Gastroesophageal sphincter (tissue), 3 donors: ENCODE data around the gene ERP29.

Experiments
- CTCF ChIP-seq, 4 experiments: fragments of 200-600 bp in 2 of 4; fragments of 450-650 bp in 2 of 4; sonication (generic) in 1 of 4; IDR thresholded peaks; one replicate each; pipeline ENCODE4 v1.5.1; 2017 to 2019; ENCODE audit warnings: antibody characterized with exemption in 4 of 4, mild to moderate bottlenecking in 2 of 4, moderate library complexity in 2 of 4
- EP300 ChIP-seq: sonication (generic); formaldehyde crosslinking; IDR thresholded peaks from one replicate; pipeline ENCODE4 v1.6.1; 2017; ENCODE audit warnings: antibody characterized with exemption, mild to moderate bottlenecking
- POLR2A ChIP-seq, 2 donors: fragments of 450-650 bp; IDR thresholded peaks; one replicate each; pipeline ENCODE4 v1.6.1; 2017; ENCODE audit warnings: antibody characterized with exemption in 2 of 2, mild to moderate bottlenecking in 2 of 2, moderate library complexity in 1 of 2
- POLR2AphosphoS5 ChIP-seq: sonication (generic); formaldehyde crosslinking; IDR thresholded peaks from one replicate; pipeline ENCODE4 v1.6.1; 2017; ENCODE audit warnings: antibody characterized with exemption

- TF ChIP-seq CTCF (IDR thresholded peaks at IDR 0.05) (no peak), POLR2AphosphoS5 (no peak), EP300 (no peak), POLR2A (IDR thresholded peaks at IDR 0.05) (no peak)
These were observed 2.7 kb downstream of the ERP29 start for GRCh38 chr12:112015938-112016337.
